ENCODE data around the gene ZPBP. TPM values are rescaled to one million over a fixed set of nuclear protein-coding genes. Genes with fewer than 3 reads are reported as not detected.

The ZPBP gene
- total RNA-seq, 1 donor from 2014 or later: not detected

- Histone ChIP-seq H3K27ac (no peak overlapping the region), H3K4me1 (no peaks in the 10 kb centered on the region), H3K27me3 (no peaks in the 10 kb centered on the region), H3K9me3 (no peaks in the 10 kb centered on the region), H3K36me3 (no peaks in the 10 kb centered on the region), H3K4me3 (no peak overlapping the region)
- TF ChIP-seq CTCF (IDR thresholded peaks at IDR 0.05): no peak
- DNase-seq (ENCODE audit: low spot score in 2 of 2): no peak
- intact Hi-C loops (cut with DNase I): no loop called here
These were observed 45.1 kb upstream of the ZPBP start for GRCh38 chr7:50138101-50138500.

- Histone ChIP-seq H3K4me3 (no peak overlapping the region), H3K27me3 (no peaks in the 10 kb centered on the region), H3K4me1 (no peaks in the 10 kb centered on the region), H3K27ac (no peak overlapping the region), H3K9me3 (no peaks in the 10 kb centered on the region), H3K36me3 (no peaks in the 10 kb centered on the region)
- no peak for DNase-seq (ENCODE audit: low spot score in 2 of 2)
- intact Hi-C loops (cut with DNase I): no loop called here
- TF ChIP-seq CTCF (IDR thresholded peaks at IDR 0.05): no peak
These were observed 32.7 kb upstream of the ZPBP start for GRCh38 chr7:50125766-50126165.

- Histone ChIP-seq H3K36me3 (no peaks in the 10 kb centered on the region), H3K9me3 (no peaks in the 10 kb centered on the region), H3K4me1 (no peaks in the 10 kb centered on the region), H3K27ac (no peak overlapping the region), H3K4me3 (no peak overlapping the region), H3K27me3 (no peaks in the 10 kb centered on the region)
- intact Hi-C loops (cut with DNase I): no loop called here
- no peak for TF ChIP-seq CTCF (IDR thresholded peaks at IDR 0.05)
- DNase-seq (ENCODE audit: low spot score in 2 of 2): no peak
These were observed 28.2 kb upstream of the ZPBP start for GRCh38 chr7:50121286-50121685.

GRCh38 chr7:50119815-50120637 lies 27.0 kb upstream of the ZPBP start:
- Histone ChIP-seq H3K27ac (no peak overlapping the region), H3K27me3 (no peaks in the 10 kb centered on the region), H3K4me1 (no peaks in the 10 kb centered on the region), H3K4me3 (no peak overlapping the region), H3K9me3 (no peaks in the 10 kb centered on the region), H3K36me3 (no peaks in the 10 kb centered on the region)
- no peak for DNase-seq (ENCODE audit: low spot score in 2 of 2)
- TF ChIP-seq CTCF (IDR thresholded peaks at IDR 0.05): no peak
- intact Hi-C loops (cut with DNase I): no loop called here

GRCh38 chr7:50112250-50112649 lies 19.2 kb upstream of the ZPBP start:
- Histone ChIP-seq H3K9me3 (no peaks in the 10 kb centered on the region), H3K27me3 (no peaks in the 10 kb centered on the region), H3K27ac (no peak overlapping the region), H3K4me3 (no peak overlapping the region), H3K36me3 (no peaks in the 10 kb centered on the region), H3K4me1 (no peaks in the 10 kb centered on the region)
- no peak for TF ChIP-seq CTCF (IDR thresholded peaks at IDR 0.05)
- intact Hi-C loops (cut with DNase I): no loop called here
- no peak for DNase-seq (ENCODE audit: low spot score in 2 of 2)

All from ascending aorta (tissue), 2 donors.